ENCODE measurements around the gene AP2A2.

Gene AP2A2

GRCh38 chr11:898540-899190, 27.0 kb upstream of the AP2A2 start:
- DNase-seq (ENCODE audit: low read depth in 2 of 3, low spot score in 1 of 3): no peak

- DNase-seq (ENCODE audit: low read depth in 2 of 3, low spot score in 1 of 3): no peak
Measured at GRCh38 chr11:899724-900123, 25.9 kb upstream of the AP2A2 start.

- no peak for DNase-seq (ENCODE audit: low read depth in 2 of 3, low spot score in 1 of 3)
Measured at GRCh38 chr11:900545-900944, 25.1 kb upstream of the AP2A2 start.

GRCh38 chr11:901452-902061, 24.1 kb upstream of the AP2A2 start:
- no peak for DNase-seq (ENCODE audit: low read depth in 2 of 3, low spot score in 1 of 3)

GRCh38 chr11:904380-904779, 21.3 kb upstream of the AP2A2 start:
- no peak for DNase-seq (ENCODE audit: low read depth in 2 of 3, low spot score in 1 of 3)

- no peak for DNase-seq (ENCODE audit: low read depth in 2 of 3, low spot score in 1 of 3)
Measured at GRCh38 chr11:905952-906351, 19.7 kb upstream of the AP2A2 start.

GRCh38 chr11:907668-908067, 18.0 kb upstream of the AP2A2 start:
- DNase-seq (ENCODE audit: low read depth in 2 of 3, low spot score in 1 of 3): no peak

GRCh38 chr11:908273-908672, 17.4 kb upstream of the AP2A2 start:
- DNase-seq (ENCODE audit: low read depth in 2 of 3, low spot score in 1 of 3): no peak

GRCh38 chr11:909406-909805, 16.3 kb upstream of the AP2A2 start:
- no peak for DNase-seq (ENCODE audit: low read depth in 2 of 3, low spot score in 1 of 3)

GRCh38 chr11:910044-910588, 15.6 kb upstream of the AP2A2 start:
- no peak for DNase-seq (ENCODE audit: low read depth in 2 of 3, low spot score in 1 of 3)

GRCh38 chr11:910589-911030, 15.1 kb upstream of the AP2A2 start, which contains the start of gene CHID1:
Gene CHID1, minus strand, starts transcription at chr11:910810. Its CDS starts 5,994 bp downstream, at chr11:904816.
- DNase-seq (ENCODE audit: low read depth in 2 of 3, low spot score in 1 of 3): peak; percentile 75 to 82 (median 77)

- peak; percentile 15 to 35 (median 21) for DNase-seq (ENCODE audit: low read depth in 2 of 3, low spot score in 1 of 3)
Measured at GRCh38 chr11:911031-911889, 14.4 kb upstream of the AP2A2 start.

- no peak for DNase-seq (ENCODE audit: low read depth in 2 of 3, low spot score in 1 of 3)
Measured at GRCh38 chr11:911890-912219, 13.8 kb upstream of the AP2A2 start.

- DNase-seq (ENCODE audit: low read depth in 2 of 3, low spot score in 1 of 3): no peak
Measured at GRCh38 chr11:912266-912665, 13.4 kb upstream of the AP2A2 start.

- no peak for DNase-seq (ENCODE audit: low read depth in 2 of 3, low spot score in 1 of 3)
Measured at GRCh38 chr11:913043-913442, 12.6 kb upstream of the AP2A2 start.

- no peak for DNase-seq (ENCODE audit: low read depth in 2 of 3, low spot score in 1 of 3)
Measured at GRCh38 chr11:914204-914603, 11.5 kb upstream of the AP2A2 start.

GRCh38 chr11:914747-915501, 10.7 kb upstream of the AP2A2 start:
- no peak for DNase-seq (ENCODE audit: low read depth in 2 of 3, low spot score in 1 of 3)

- DNase-seq (ENCODE audit: low read depth in 2 of 3, low spot score in 1 of 3): no peak
Measured at GRCh38 chr11:917426-917825, 8.2 kb upstream of the AP2A2 start.

- DNase-seq (ENCODE audit: low read depth in 2 of 3, low spot score in 1 of 3): no peak
Measured at GRCh38 chr11:921921-922678, 3.6 kb upstream of the AP2A2 start.

- DNase-seq (ENCODE audit: low read depth in 2 of 3, low spot score in 1 of 3): no peak
Measured at GRCh38 chr11:923691-924405, 1.8 kb upstream of the AP2A2 start.
